Lung (tissue), 12 donors: Measurements from ENCODE around the gene SLC25A26. TPM values are rescaled to one million over a fixed set of nuclear protein-coding genes. Genes with fewer than 3 reads are reported as not detected.

Experiments used
- ATAC-seq: fragments of 200-7000 bp; cut with Tn5 transposase; one replicate; pipeline ENCODE4 v1.9.1; 2020; ENCODE audit warnings: moderate number of reproducible peaks; ENCODE audit not compliant: insufficient read depth, low FRiP score
- DNase-seq, 3 donors: peaks; one replicate each; pipeline ENCODE4 v3.0.0-alpha.2; 2013 to 2017
- H3K27ac ChIP-seq, 2 donors: one replicate each; pipeline ENCODE4 v1.5.1; 2013; ENCODE audit warnings: mild to moderate bottlenecking in 2 of 2, moderate library complexity in 2 of 2, control low read depth in 1 of 2, inconsistent platforms in 1 of 2, low read depth in 1 of 2, low read length in 1 of 2
- H3K27me3 ChIP-seq, 3 donors: one replicate each; pipeline ENCODE4 v1.5.1; 2013; ENCODE audit warnings: low read length in 2 of 3; ENCODE audit not compliant: control insufficient read depth in 3 of 3, insufficient read depth in 3 of 3
- H3K36me3 ChIP-seq, 4 donors: one replicate each; pipeline ENCODE4 v1.5.1; 2013; ENCODE audit warnings: low read length in 4 of 4, mild to moderate bottlenecking in 1 of 4, moderate library complexity in 1 of 4; ENCODE audit not compliant: control insufficient read depth in 4 of 4, insufficient read depth in 4 of 4
- H3K4me1 ChIP-seq, 5 donors: one replicate each; pipeline ENCODE4 v1.5.1; 2013; ENCODE audit warnings: low read length in 5 of 5, mild to moderate bottlenecking in 2 of 5, moderate library complexity in 1 of 5; ENCODE audit not compliant: control insufficient read depth in 5 of 5, insufficient read depth in 5 of 5
- H3K4me3 ChIP-seq: one replicate; pipeline ENCODE4 v1.5.1; 2013; ENCODE audit warnings: mild to moderate bottlenecking, control low read depth, moderate library complexity
- H3K9ac ChIP-seq, 2 donors: one replicate each; pipeline ENCODE4 v1.5.1; 2013; ENCODE audit warnings: low read length in 2 of 2, control low read depth in 1 of 2; ENCODE audit not compliant: insufficient read depth in 1 of 2
- H3K9me3 ChIP-seq, 4 donors: one replicate each; pipeline ENCODE4 v1.5.1; 2013; ENCODE audit warnings: low read length in 3 of 4, mild to moderate bottlenecking in 1 of 4, moderate library complexity in 1 of 4; ENCODE audit not compliant: control insufficient read depth in 4 of 4, insufficient read depth in 3 of 4
- WGBS, 2 donors: extraction: QIAGEN DNeasy Blood & Tissue Kit; methylation state at CpG; one replicate each; pipeline ENCODE4 v1.1.7; 2013; 5-methylcytosine and 5-hydroxymethylcytosine counted together
- polyA plus RNA-seq, 2 donors: library from polyadenylated mRNA; stranded (reverse); fragments of 200-250 nt; gene quantifications; one replicate each; pipeline ENCODE4 v1.2.1, GENCODE V29; 2013
- total RNA-seq, 2 donors: library from RNA; depleted of rRNA in 1 of 2; stranded (reverse); fragments of >200 nt in 1 of 2; gene quantifications; one replicate each; pipeline ENCODE4 v1.2.1, GENCODE V29; 2014 to 2021
- TF ChIP-seq, protein P1 (sequence below): IDR thresholded peaks from 2 replicates; pipeline ENCODE4 v1.5.1; 2012; ENCODE audit warnings: mild to moderate bottlenecking; ENCODE audit errors: control extremely low read depth, extremely low read depth
- donor health status: control.
- donor health status: control.
- donor health status: Bipolar disorder and iron deficiency.
- donor health status: healthy.
- donor health status: DM: yes; HTN: yes; CAD: no.

Gene SLC25A26
- total and polyA plus RNA-seq, 4 donors, result 10.4 to 18.0 (median 14.9) TPM

DNA sequence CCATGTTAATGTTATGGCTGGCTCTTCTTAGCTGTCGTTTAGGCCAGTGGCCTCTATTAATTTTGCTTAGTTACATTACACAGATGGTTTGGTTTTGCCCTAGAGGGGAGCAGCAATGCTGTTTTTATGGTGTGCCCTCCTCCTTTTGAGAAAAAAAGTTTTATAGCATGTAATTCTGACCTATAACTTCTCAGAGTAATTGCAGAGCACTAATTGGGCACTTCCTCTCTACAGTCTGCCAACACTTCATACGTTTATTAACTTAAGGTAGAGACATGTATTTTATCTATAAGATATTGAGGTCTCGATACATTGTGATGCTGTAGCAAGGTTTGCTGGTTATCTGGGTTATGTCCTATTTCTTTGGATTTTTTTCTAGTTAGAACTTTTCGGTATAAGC lies 12.2 kb downstream of the SLC25A26 start:
- no peak overlapping the region for H3K4me3 ChIP-seq
- no peak overlapping the region for H3K9ac ChIP-seq
- H3K36me3 ChIP-seq, result peaks cover 0 to 3% (median 0%) of the 10 kb centered on the region in 4 donors
- no peaks in the 10 kb centered on the region for H3K9me3 ChIP-seq
- H3K27ac ChIP-seq, result no peak overlapping the region
- no peak for ATAC-seq
- no peak for DNase-seq
- peaks cover 0 to under 1% (median 0%) of the 10 kb centered on the region in 5 donors for H3K4me1 ChIP-seq
- 80 to 85% methylated on average over 4 of the region's 4 CpGs for WGBS, 2 donors
- TF ChIP-seq, protein P1, sequence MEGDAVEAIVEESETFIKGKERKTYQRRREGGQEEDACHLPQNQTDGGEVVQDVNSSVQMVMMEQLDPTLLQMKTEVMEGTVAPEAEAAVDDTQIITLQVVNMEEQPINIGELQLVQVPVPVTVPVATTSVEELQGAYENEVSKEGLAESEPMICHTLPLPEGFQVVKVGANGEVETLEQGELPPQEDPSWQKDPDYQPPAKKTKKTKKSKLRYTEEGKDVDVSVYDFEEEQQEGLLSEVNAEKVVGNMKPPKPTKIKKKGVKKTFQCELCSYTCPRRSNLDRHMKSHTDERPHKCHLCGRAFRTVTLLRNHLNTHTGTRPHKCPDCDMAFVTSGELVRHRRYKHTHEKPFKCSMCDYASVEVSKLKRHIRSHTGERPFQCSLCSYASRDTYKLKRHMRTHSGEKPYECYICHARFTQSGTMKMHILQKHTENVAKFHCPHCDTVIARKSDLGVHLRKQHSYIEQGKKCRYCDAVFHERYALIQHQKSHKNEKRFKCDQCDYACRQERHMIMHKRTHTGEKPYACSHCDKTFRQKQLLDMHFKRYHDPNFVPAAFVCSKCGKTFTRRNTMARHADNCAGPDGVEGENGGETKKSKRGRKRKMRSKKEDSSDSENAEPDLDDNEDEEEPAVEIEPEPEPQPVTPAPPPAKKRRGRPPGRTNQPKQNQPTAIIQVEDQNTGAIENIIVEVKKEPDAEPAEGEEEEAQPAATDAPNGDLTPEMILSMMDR, result no peak
- no peaks in the 10 kb centered on the region for H3K27me3 ChIP-seq

DNA sequence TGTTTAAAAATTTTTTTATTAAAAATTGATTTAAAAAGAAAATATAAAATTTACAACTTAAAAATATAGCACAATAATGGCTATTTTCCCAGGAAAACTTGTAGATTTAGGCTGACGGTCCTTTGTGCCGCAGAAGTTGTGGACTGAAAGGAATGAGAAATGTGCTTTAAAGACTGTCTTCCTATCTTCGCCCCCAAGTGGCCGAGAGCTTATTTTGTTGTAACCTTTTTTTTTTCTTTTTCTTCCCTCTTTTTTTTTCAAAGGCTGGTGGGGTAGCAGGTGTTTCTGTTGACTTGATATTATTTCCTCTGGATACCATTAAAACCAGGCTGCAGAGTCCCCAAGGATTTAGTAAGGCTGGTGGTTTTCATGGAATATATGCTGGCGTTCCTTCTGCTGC lies 15.5 kb downstream of the SLC25A26 start:
- ATAC-seq, result no peak
- no peaks in the 10 kb centered on the region for H3K4me1 ChIP-seq
- TF ChIP-seq, protein P1, result no peak
- no peak overlapping the region for H3K9ac ChIP-seq
- H3K27me3 ChIP-seq, result no peaks in the 10 kb centered on the region
- H3K36me3 ChIP-seq, result peaks cover 0 to 13% (median 9%) of the 10 kb centered on the region in 4 donors
- peaks cover 0 to 4% (median 0%) of the 10 kb centered on the region in 4 donors for H3K9me3 ChIP-seq
- no peak overlapping the region for H3K27ac ChIP-seq
- 89 to 93% methylated on average over 5 of the region's 5 CpGs for WGBS, 2 donors
- no peak for DNase-seq
- no peak overlapping the region for H3K4me3 ChIP-seq

DNA sequence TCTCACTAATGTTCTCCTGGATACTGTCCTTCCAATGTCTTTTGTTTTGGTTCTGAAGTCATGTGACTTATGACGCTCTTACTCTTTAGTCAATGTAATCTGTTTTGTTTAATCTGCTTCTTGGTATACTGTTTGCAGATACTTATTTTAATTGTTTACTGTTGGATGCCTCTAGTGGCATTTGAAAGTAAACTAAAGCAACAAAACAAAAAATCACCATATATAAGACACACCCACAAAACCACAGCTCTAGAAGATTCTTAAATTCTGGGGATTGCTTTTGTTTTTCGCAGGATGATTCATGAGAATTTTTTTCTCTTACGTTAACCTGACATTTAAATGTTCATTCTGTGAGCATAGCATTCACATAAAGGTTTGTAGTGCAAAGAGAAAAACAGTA lies 16.8 kb downstream of the SLC25A26 start:
- ATAC-seq (no peak), DNase-seq (no peak)
- Histone ChIP-seq H3K9ac (no peak overlapping the region), H3K4me3 (no peak overlapping the region), H3K27ac (no peak overlapping the region), H3K27me3 (no peaks in the 10 kb centered on the region), H3K4me1 (no peaks in the 10 kb centered on the region), H3K9me3 (peaks cover 0 to 4% (median 0%) of the 10 kb centered on the region in 4 donors), H3K36me3 (peaks cover 0 to 13% (median 9%) of the 10 kb centered on the region in 4 donors)
- 89 to 90% methylated on average over 3 of the region's 3 CpGs for WGBS, 2 donors
- TF ChIP-seq, protein P1, result no peak

DNA sequence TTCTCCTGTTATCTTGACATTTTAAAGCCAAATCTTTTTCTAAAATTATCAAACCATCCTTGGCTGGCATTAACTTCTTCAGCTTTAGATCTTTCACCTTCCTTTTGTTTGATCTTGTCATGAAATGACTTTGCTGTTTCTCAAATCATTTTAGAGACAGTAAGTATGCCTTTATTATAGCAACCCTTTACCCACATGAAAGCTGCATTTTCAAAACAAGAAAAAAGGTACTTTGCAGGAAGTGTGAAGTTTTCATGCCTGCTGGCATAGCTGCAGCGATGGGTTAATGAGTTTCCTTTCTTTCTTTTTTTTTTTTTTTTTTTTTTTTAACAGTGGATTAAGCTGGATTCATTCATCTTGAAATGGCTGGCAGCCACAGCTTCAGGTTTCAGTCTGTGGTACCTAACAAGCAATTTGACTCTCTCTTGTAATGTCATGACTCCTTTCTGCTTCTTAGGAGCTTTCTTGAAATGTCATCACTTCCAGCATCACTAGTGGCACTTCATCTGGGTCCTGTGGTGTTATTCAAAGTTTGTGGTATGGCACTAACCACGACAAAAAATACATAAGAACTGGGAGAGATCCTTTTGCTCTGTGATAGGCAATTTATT lies 18.8 kb downstream of the SLC25A26 start:
- TF ChIP-seq, protein P1, result no peak
- Histone ChIP-seq H3K9me3 (peaks cover 0 to 4% (median 0%) of the 10 kb centered on the region in 4 donors), H3K27me3 (no peaks in the 10 kb centered on the region), H3K36me3 (peaks cover 3 to 20% (median 14%) of the 10 kb centered on the region in 4 donors), H3K4me1 (no peaks in the 10 kb centered on the region), H3K27ac (no peak overlapping the region), H3K9ac (no peak overlapping the region), H3K4me3 (no peak overlapping the region)
- ATAC-seq (no peak), DNase-seq (no peak)
- WGBS, 2 donors, result 84 to 87% methylated on average over 2 of the region's 2 CpGs
